HL-60 (cell line): ENCODE data around the gene CCDC8.

Experiments
- GABPA ChIP-seq: IDR thresholded peaks from 2 replicates; pipeline ENCODE4 v1.6.1; 2012; ENCODE audit warnings: low read depth
- POLR2AphosphoS5 ChIP-seq: IDR thresholded peaks from 2 replicates; pipeline ENCODE4 v1.6.1; 2012; ENCODE audit warnings: low read depth
- SPI1 ChIP-seq: IDR thresholded peaks from 2 replicates; pipeline ENCODE4 v1.6.1; 2012; ENCODE audit warnings: low read depth, mild to moderate bottlenecking, borderline replicate concordance
- TF ChIP-seq, protein P1 (sequence below): IDR thresholded peaks from one replicate; pipeline ENCODE4 v1.5.1; 2011; ENCODE audit warnings: low read length, control low read depth, inconsistent platforms; ENCODE audit not compliant: insufficient read depth
- TF ChIP-seq, protein P2 (sequence below): IDR thresholded peaks from 2 replicates; pipeline ENCODE4 v1.6.1; 2012; ENCODE audit warnings: low read depth; ENCODE audit not compliant: insufficient replicate concordance

DNA sequence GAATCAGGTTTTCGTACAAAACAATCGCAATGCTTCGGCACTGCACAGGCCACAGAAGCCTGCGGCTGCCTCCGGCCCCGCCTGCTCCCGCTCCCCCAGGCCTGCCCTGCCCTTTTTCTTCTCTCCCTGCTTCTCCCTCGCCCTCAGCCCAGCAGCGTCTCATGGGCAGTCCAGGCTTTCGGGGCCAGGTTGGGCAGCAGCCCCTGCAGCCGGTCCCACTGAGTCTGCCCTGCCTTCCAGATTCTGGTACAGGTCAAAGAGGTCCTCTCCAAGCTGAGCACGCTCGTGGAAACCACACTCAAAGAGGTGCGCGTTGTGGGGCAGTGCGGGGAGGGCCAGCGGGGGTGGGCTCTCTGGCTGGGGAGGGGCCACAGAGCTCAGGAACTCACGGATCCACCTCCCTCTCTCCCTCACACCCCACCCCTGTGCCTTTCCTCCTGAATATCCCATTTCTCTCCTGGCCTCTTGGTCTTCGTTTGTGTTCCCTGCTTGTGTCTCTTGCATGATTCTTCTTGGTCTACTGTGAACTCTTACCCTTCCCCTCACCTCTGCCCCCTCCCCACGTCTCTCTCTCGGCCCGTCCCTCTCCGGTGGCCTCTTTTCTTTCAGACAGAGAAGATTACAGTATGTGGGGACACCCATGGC, 30.1 kb downstream of the CCDC8 start:
- no peak for TF ChIP-seq GABPA
- TF ChIP-seq, protein P1, sequence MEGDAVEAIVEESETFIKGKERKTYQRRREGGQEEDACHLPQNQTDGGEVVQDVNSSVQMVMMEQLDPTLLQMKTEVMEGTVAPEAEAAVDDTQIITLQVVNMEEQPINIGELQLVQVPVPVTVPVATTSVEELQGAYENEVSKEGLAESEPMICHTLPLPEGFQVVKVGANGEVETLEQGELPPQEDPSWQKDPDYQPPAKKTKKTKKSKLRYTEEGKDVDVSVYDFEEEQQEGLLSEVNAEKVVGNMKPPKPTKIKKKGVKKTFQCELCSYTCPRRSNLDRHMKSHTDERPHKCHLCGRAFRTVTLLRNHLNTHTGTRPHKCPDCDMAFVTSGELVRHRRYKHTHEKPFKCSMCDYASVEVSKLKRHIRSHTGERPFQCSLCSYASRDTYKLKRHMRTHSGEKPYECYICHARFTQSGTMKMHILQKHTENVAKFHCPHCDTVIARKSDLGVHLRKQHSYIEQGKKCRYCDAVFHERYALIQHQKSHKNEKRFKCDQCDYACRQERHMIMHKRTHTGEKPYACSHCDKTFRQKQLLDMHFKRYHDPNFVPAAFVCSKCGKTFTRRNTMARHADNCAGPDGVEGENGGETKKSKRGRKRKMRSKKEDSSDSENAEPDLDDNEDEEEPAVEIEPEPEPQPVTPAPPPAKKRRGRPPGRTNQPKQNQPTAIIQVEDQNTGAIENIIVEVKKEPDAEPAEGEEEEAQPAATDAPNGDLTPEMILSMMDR, result no peak
- no peak for TF ChIP-seq SPI1
- TF ChIP-seq POLR2AphosphoS5, result no peak
- TF ChIP-seq, protein P2, sequence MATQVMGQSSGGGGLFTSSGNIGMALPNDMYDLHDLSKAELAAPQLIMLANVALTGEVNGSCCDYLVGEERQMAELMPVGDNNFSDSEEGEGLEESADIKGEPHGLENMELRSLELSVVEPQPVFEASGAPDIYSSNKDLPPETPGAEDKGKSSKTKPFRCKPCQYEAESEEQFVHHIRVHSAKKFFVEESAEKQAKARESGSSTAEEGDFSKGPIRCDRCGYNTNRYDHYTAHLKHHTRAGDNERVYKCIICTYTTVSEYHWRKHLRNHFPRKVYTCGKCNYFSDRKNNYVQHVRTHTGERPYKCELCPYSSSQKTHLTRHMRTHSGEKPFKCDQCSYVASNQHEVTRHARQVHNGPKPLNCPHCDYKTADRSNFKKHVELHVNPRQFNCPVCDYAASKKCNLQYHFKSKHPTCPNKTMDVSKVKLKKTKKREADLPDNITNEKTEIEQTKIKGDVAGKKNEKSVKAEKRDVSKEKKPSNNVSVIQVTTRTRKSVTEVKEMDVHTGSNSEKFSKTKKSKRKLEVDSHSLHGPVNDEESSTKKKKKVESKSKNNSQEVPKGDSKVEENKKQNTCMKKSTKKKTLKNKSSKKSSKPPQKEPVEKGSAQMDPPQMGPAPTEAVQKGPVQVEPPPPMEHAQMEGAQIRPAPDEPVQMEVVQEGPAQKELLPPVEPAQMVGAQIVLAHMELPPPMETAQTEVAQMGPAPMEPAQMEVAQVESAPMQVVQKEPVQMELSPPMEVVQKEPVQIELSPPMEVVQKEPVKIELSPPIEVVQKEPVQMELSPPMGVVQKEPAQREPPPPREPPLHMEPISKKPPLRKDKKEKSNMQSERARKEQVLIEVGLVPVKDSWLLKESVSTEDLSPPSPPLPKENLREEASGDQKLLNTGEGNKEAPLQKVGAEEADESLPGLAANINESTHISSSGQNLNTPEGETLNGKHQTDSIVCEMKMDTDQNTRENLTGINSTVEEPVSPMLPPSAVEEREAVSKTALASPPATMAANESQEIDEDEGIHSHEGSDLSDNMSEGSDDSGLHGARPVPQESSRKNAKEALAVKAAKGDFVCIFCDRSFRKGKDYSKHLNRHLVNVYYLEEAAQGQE, result no peak
